ENCODE measurements around the gene LYST.

LYST gene

DNA sequence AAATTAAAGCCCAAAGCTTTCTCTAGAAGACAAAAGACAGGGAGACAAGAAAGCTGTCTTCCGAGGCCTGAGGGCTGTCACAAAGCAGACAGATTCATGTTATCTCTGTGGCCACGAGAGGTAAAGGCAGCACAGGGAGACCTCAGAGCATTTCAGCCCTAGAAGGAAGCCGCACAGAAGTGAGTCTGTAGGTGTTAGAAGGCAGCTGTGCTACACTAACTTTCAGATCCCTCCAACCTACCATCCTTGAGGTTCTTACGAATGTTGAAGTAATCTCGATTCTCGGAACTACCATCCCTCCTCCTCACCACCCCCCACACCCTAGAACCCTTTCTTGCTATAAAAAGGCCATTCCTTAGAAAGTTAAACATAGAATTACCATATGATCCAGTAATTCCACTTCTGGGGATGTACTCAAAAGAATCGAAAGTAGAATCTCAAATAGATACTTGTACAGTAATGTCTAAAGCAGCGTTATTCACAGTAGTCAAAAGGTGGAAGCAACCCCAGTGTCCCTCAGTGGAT lies 21.5 kb upstream of the LYST start:
- Histone ChIP-seq H3K27ac (peak overlapping the region in 5 of 21 experiments; percentile 30 to 78 (median 64)), H3K4me3 (no peak overlapping the region)

DNA sequence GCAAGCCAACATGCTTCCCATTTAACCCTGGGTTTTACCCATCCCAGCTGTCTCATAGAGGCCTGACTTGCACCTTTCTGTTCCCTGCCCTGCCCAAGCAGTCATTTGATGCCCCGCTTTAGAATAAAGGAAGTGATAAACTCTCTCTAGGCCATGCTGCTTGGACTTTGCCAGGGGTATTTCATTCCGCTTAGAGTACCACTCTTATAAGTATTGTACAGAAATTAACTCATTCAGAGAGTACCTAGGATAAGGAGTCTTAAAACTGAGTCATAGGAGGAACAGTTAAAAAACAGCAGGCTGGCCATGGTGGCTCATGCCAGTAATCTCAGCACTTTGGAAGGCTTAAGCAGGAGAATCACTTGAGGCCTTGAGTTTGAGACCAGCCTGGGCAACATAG lies 21.0 kb upstream of the LYST start:
- no peak overlapping the region for H3K4me3 ChIP-seq
- H3K27ac ChIP-seq = peak overlapping the region in 7 of 21 experiments; percentile 17 to 78 (median 41)

DNA sequence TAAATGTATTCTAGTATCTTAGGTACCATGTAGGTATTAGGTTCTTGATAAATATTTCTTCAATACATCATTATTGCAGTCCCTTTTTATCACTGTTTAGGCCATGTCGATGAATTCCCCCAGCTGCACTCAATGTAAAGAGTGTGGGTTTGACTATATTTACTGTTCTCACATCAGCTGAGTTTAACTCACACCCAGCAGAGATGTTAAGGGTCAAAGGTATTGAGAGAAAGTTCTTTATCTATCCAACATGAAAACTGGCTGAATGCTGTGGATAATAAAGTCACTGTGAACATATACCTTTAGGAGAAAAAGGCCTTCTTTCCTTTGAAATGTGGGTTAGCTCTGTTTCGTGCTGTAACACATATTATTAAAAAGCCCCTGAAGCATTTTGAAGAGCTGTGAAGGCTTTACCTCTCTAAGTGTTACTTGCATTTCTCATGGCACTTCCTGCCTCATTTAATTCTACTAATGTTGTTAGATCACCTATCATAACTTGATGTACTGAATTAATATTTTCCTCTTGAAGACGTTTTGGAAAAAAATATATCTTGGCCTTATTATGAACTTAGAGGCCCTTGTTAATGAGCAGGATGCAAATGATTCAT lies 19.1 kb upstream of the LYST start:
- H3K27ac ChIP-seq = peak overlapping the region in 2 of 21 experiments; percentile 12 to 19
- H3K4me3 ChIP-seq = no peak overlapping the region

DNA sequence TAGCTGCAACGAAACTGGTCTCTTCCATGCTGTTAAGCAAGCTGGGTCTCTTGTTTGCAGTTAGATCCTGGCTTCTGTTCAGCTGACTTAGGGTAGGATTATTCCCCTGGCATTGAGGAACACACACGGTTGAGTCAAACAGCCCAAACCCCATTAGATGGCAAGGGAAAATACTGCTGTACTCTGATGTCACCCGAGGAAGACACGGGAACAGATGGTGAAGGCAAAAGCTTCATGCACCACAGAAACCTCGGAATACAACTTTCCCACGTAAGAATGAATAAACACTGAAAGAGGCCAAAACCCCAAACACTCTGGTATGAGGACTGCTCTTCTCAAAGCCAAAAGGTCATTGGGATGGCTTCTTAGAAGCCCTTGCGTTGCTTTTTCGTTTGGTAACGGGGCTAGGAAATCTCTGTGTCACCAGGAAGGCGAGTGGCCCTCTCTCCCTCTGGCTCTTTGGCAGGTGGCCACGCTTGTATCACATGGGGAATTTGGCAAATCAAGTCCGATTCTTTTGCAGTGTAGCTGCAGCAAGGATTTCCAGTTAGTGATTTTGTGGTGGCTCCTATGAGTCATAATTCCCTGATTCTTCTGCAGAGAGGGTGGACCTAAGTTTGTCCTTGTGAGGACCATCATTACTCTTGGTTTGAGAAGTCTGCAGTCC lies 16.7 kb upstream of the LYST start:
- Histone ChIP-seq H3K4me3 (peak overlapping the region in 2 of 7 experiments; percentile 3 to 19), H3K27ac (peak overlapping the region in 19 of 21 experiments; percentile 12 to 73 (median 63))

DNA sequence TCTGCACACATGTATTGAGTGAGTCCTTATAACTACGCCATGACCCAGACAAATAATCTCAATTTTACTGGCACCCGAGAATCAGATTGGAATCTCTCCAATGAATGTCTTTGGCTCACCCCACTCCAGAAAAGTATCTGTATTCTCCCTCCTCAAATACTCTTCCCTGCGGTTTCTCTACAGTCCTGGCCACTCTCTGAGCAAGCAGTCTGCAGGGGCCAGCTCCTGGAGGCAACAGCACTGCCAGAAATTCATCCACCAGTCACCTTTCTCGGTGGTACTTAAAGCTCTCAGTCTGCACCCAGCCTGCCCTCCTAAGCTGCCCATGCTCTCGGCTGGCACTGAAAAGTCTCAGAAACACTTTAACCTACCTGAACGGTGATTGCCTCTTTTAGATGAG lies 16.1 kb upstream of the LYST start:
- peak overlapping the region in 19 of 21 experiments; percentile 12 to 73 (median 63) for H3K27ac ChIP-seq
- peak overlapping the region in 2 of 7 experiments; percentile 3 to 19 for H3K4me3 ChIP-seq

DNA sequence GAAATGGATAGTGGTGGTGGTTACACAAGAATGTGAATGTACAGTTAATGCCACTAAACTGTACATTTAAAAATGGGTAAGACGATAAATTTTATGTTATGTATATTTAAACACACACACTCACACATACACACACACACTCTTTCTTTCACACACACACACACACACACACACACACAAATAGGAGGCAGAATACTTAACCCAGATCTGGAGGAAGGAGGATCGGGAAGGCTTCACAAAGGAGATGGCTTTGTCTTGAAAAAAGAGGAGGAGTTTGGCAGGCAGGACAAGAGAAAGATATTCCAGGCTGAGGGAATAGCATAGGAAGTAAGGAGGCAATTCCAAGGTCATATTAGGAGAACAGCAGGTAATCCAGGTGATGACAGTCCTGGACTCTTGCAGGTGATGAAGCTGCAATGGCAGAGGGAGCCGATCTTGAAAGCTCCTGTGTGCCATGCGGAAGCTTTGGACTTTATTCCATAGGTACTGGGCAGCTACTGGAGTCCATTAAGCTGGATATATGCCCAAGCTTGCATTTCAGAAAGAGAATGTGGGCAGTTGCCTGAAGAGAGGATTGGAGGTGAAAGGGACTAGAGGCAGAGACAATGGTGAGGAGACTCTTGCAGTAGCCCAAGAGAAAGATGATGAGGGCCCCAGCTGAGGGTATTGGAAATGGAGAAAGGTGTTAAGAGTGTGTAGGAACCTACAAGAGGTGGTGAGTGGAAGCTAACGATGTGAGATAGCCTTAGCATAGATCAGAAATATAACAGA lies 15.4 kb upstream of the LYST start:
- Histone ChIP-seq H3K4me3 (peak overlapping the region in 1 of 7 experiments; percentile 19), H3K27ac (peak overlapping the region in 14 of 21 experiments; percentile 3 to 73 (median 57))

DNA sequence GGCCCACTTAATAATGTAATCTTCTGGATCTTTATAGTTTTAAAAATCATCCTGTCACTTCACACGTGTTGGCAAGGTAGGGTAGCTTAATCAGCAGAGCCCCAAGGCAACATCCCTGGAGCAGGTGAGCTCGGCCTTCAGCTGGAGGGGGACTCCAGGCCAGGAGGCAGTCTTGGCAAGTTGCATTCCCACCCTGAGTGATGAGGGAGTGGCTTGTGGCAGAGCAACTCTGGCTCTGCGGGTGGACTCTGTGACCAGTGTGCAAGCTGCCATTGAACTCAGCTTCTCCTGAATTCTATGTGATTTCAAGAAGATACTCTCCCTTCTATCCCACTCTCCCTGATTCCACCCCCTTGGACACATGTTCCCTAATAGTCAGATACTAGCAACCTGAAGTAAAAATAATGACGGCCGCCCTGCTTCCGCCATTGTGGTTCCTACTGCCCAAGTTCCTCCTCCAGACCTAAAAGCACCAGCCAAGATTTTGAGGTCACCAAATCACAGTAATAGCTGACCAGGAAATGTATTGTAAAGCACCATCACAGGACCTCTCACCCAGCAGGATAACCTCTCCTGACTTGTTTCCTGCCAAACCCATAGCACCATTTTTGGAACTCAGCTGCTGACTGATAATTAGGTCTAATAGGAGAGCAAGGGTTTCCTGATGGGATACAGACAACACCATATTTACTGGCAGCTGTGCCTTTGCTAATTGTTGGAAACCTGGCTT lies 11.5 kb upstream of the LYST start:
- peak overlapping the region in 11 of 21 experiments; percentile 3 to 50 (median 21) for H3K27ac ChIP-seq
- no peak overlapping the region for H3K4me3 ChIP-seq

DNA sequence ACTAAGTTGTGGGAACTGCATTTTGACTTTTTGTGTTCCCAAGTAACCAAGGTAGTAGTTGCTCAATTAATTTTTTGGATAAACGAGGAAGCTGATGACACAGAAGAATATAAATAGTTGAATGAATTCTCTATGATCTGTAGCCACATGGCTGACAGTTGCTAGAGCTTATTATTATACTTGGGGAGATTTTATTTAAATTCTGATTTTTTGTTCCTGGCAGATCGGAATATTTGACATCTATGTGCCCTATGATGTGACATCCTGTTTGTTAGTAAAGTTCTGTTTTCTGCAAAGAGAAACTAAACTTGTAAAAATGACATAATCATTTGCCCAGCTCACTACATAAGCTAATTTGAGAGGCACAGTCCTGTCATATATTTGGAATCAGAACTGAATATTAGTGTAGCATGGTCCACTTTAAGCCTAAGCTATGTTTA lies 9.7 kb upstream of the LYST start:
- peak overlapping the region in 9 of 21 experiments; percentile 1 to 68 (median 34) for H3K27ac ChIP-seq
- no peak overlapping the region for H3K4me3 ChIP-seq

DNA sequence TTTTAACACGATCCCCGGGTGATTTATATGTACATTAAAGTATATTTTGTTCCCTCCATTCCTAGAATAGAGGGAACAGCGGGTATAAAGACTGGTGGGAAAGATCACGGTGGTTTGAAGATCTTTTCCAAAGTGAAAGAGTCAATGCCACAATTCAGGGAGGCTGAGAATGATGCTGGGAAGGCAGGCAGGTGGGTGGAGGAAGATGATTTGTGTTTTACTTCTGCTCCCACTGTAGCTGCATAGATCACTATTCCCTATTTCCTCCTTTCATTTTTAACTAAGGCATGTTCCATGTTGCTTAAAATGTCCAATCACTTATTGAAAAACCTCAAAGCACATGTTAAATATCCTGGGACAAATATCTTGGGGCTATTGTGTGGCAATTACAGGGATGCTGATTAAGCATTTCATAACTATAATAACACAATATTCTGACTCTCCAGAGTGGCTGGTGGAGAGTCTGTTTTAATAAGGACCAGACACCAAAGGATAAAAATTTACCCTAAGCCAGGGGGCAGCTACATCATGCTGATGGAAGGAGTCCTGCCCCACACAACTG lies 8.4 kb upstream of the LYST start:
- Histone ChIP-seq H3K4me3 (no peak overlapping the region), H3K27ac (peak overlapping the region in 4 of 21 experiments; percentile 1 to 34 (median 12))

DNA sequence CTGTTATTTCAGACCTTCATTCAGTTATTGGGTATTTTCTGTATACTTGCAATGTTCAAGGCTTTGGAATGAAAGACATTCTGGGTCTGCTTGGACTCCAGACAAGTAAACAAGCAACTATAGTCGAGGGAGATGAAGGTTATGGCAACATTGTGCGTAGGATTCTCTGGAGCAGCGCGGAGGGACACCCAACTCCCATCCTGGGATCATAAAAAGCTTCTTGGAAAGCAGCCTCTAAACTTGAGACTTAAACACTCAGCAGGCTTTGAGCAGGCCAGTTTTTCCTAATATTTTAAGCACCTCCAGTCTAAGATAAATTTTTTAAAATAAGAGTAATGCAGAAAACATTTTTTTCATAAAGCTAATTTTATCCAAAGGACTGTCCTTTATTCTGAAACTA lies 7.6 kb upstream of the LYST start:
- Histone ChIP-seq H3K4me3 (no peak overlapping the region), H3K27ac (peak overlapping the region in 2 of 21 experiments; percentile 1 to 21)

DNA sequence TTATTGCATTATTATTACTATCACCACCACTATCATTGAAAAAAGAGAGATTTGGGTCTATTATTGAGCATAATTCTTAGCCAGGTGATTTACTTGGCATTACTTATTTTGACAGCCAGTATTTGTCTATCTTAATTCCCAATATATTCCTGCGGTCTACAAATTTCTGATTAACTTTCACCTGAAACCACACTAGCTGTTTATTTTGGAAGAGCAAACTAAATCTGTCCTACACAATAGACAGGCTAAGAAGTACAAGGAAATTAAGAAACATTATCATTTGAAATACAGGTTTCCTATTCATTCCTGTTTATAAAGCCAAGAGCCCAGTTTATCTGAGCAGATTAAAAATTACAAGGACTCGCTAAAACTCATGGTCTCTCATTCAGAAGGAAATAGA lies 6.9 kb upstream of the LYST start:
- Histone ChIP-seq H3K27ac (peak overlapping the region in 3 of 21 experiments; percentile 16 to 47 (median 24)), H3K4me3 (no peak overlapping the region)

DNA sequence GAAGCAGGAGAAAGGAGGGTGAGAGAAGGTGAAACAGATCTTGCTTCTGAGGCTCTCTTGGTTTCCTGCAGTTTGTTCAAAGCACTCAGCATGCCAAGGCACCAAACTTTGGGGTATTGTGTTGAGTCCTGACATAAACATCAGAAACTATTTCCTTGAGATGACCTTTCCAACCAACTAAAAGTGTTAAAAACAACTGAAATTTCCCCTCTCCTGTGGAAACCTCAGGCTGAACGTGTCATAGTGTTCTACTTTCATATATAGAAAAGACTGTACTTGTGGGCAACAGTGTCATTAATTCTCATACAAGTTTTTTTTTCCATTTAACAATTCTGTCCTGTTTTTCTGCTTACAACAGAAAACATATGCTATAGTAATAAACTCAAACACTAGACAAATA lies 6.3 kb upstream of the LYST start:
- Histone ChIP-seq H3K27ac (peak overlapping the region in 9 of 21 experiments; percentile 16 to 59 (median 24)), H3K4me3 (no peak overlapping the region)

DNA sequence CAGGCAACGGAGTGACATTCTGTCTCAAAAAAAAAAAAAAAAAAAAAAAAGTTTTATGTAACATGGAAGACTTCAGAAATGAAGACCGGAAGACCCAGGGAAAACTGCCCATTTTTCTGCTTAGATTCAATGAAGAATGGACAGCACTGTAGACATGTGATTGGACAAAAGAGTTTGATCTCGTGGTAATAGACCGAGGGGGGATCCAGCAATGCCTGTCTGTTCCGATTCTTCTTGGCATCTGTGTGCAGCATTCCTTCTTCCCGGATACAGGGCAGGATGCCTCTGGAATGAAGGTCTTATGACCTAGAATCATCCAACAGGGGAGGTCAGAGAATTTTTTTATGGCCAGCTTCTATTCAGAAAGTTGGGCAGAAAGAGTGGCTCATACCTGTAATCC lies 5.6 kb upstream of the LYST start:
- Histone ChIP-seq H3K4me3 (no peak overlapping the region), H3K27ac (peak overlapping the region in 5 of 21 experiments; percentile 19 to 47 (median 43))

DNA sequence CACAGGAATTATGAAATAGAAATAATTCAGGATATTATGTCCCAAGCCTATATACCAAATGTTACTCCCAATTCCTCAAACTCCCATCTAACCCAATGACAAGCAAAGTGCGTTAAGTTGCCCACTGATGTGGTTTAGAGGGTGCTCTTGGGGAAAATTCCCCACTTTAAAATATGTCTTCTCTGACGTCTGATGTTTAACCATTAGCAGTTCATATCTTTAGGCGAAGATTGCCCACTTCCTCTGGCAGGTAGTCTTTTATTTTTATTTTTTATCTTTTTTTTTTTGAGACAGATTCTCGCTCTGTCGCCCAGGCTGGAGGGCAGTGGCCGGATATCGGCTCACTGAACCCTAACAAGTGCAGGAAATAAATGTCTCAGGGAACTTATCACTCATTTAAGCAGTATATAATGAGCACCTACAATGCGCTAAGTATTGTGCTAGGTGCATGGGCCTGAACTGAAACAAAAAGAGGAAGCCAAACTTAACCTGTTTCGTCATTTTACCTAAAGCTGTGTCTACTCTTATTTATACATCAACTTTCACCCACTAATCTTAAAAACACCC lies 1.3 kb upstream of the LYST start:
- peak overlapping the region in 2 of 7 experiments; percentile 78 to 84 for H3K4me3 ChIP-seq

DNA sequence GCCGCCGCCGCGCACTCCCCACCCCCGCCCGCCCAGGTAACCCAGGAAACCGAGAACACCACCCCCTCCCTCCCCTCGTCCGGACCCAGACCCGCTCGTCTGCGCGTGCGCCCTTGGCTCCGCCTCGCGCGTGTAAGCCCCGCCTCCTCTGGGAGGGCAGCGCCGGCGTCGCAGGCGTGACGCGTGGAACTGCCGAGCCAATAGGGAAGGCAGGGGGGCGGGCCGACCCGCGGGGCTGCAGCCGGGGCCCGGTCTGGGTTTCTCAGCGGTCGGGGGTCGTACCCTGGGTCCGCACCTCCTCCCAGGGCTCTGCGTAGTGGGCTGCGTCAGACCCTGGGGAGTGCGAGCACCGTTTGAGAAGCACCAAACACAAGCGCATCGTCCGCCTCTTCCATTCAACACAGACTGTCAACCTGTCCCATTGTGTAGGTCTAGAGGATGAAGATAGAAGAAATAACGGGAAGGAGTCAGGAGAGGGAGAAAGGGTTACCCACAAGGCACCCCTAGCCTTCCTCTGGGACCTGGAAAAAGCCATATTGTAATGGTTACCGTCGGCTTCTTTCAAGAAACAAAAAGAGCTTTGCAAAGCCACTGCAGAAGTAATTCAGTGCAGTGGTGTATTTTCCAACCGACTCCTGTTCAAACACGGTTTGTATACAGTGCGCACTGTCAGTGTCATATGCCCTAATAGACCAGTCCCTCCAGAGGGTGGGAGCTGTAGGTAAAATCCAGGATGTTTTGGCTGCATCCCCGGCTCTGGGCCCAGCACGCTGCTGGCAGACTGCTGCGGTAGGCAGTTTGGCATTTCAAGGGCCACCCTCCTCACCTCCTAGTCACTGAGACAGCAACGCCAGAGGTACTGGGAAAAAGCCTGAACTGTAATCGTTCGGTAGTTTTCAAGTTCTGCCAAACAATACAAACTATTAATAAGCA lies 473 bp upstream of the LYST start:
- Histone ChIP-seq H3K4me3 (peak overlapping the region; percentile 74 to 92 (median 84)), H3K27ac (peak overlapping the region; percentile 86 to 99 (median 95))

More for the DNA sequence above, 1.3 kb upstream of the LYST start:
- peak overlapping the region in 18 of 21 experiments; percentile 87 to 99 (median 96) for H3K27ac ChIP-seq

DNA sequence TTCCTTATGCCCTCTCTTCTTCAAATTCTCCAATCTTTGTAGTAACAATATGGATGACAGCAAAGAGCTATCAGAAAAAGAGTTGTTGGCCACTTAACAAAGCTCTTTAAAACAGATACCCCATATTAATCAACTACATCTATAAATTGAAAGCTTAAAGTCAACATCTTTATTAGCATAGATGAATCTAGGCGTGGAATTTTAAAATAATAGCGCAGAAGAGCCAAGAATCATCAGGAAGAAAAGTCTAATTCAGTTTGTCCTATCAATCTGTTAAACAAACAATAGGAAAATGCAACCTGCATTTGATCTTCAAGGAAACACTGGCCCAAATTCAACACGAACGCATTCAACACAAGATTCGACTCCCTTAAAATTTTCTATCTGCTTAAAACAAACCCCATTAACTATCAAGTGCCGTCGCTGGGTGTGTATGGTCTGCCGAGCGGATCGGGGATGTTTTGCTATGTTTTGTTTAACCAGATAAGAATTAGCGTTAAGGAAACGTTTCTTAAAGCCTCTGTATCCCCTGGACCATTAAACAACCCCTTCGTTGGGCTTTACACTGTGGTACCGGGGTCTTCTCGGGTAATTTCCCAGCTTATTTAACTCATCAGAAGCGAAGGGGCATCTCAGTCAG lies 1.0 kb downstream of the LYST start:
- peak overlapping the region; percentile 74 to 92 (median 84) for H3K4me3 ChIP-seq
- H3K27ac ChIP-seq = peak overlapping the region; percentile 86 to 99 (median 95)

DNA sequence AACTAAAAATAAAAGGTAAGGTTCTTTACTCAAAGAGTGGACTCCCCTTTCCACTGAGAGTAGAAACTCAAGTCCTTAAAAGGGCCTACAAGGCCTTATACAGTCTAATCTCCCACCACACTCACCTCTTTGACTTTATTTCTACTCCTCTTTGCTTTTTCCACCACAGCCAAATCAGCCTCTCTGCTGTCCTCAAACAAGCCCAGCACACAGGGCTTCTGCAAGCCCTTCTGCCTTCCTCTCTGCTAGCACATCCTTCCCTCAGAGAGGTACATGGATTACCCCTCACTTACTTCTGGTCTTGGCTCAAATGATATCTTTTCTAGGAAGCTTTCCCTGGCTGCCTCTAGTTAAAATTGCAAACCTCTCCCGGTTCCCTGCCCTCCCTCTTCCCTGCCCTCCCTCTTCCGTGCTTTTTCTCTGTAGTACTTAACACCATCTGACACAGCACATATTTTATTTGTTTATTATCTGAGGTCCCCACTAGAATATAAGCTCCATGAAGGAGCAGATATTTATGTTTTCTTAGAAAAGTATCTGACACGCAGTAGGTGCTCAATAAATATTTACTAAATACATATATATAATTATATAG lies 1.7 kb downstream of the LYST start:
- H3K4me3 ChIP-seq = peak overlapping the region in 6 of 7 experiments; percentile 74 to 90 (median 83)
- H3K27ac ChIP-seq = peak overlapping the region in 19 of 21 experiments; percentile 8 to 99 (median 95)

Data from skin epidermis (tissue), 12 donors.